Body of pancreas (tissue), 4 donors: ENCODE measurements around the gene LPP.

Source experiments
- POLR2A ChIP-seq, 3 donors: fragments of 450-650 bp; IDR thresholded peaks; one replicate each; pipeline ENCODE4 v1.6.1; 2016; ENCODE audit warnings: antibody characterized with exemption in 3 of 3, mild to moderate bottlenecking in 2 of 3
- TF ChIP-seq, protein P1 (sequence below), 7 experiments: fragments of 450-650 bp in 4 of 7; fragments of 200-600 bp in 3 of 7; sonication (generic) in 3 of 7; IDR thresholded peaks; one replicate each; pipeline ENCODE4 v1.5.1; 2016 to 2019; ENCODE audit warnings: antibody characterized with exemption in 7 of 7

DNA sequence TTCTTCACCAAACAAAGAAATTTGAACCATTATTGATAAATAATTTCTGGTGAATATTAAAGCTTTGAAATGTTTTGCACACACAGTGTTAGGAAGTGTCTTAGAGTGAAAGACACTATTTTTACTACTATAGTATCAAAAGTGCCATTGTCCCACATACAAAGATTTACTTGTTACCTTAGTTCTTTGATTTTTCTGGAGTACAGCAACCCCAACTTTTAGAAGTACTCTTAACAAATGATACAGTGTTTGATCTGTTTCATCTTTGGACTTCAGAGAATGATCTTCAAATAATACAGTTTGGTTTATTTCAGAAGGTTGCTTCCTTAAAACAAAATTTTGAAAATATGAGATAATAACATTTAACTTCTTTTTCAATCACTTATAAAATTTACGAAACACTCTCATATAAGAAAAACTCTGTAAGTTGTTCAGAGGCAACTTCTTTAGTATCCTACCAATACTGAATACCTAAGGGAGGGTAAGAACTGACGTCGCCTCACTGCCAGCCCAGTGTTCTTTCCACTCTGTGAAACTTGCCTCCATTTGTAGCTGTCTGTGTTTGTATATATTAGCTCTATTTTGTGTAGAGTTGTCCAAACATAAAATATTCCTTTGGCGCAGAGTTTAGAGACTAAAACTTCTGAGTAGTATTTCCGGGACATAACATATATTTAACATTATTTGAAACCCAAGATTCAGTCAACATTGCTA is 464.2 kb downstream of the LPP start:
- TF ChIP-seq POLR2A (IDR thresholded peaks at IDR 0.05) = no peak
- TF ChIP-seq, protein P1, sequence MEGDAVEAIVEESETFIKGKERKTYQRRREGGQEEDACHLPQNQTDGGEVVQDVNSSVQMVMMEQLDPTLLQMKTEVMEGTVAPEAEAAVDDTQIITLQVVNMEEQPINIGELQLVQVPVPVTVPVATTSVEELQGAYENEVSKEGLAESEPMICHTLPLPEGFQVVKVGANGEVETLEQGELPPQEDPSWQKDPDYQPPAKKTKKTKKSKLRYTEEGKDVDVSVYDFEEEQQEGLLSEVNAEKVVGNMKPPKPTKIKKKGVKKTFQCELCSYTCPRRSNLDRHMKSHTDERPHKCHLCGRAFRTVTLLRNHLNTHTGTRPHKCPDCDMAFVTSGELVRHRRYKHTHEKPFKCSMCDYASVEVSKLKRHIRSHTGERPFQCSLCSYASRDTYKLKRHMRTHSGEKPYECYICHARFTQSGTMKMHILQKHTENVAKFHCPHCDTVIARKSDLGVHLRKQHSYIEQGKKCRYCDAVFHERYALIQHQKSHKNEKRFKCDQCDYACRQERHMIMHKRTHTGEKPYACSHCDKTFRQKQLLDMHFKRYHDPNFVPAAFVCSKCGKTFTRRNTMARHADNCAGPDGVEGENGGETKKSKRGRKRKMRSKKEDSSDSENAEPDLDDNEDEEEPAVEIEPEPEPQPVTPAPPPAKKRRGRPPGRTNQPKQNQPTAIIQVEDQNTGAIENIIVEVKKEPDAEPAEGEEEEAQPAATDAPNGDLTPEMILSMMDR (IDR thresholded peaks at IDR 0.05) = no peak
